H9 (cell line): Measurements from ENCODE around the gene SPEG. TPM values are rescaled to one million over a fixed set of nuclear protein-coding genes. Genes with fewer than 3 reads are reported as not detected.
A peak's percentile ranks its signal among the peaks of the same experiment; 100 is the strongest.

Experiments
- DNase-seq: peaks from one replicate; pipeline ENCODE4 v3.0.0-alpha.2; 2017
- H2AFZ ChIP-seq: one replicate; pipeline ENCODE4 v1.6.1; 2013; ENCODE audit warnings: mild to moderate bottlenecking, low read length, control low read depth, moderate library complexity
- H2AK5ac ChIP-seq: 2 replicates; pipeline ENCODE4 v1.6.1; 2013; ENCODE audit warnings: low read length, control low read depth, mixed read lengths; ENCODE audit not compliant: insufficient read length
- H2BK120ac ChIP-seq: one replicate; pipeline ENCODE4 v1.6.1; 2013; ENCODE audit warnings: low read depth, mild to moderate bottlenecking, low read length, control low read depth, inconsistent platforms; ENCODE audit not compliant: poor library complexity, severe bottlenecking
- H2BK12ac ChIP-seq: 2 replicates; pipeline ENCODE4 v1.6.1; 2013; ENCODE audit warnings: low read length, control low read depth, mixed read lengths, low read depth; ENCODE audit not compliant: insufficient read length
- H2BK15ac ChIP-seq: 2 replicates; pipeline ENCODE4 v1.6.1; 2013; ENCODE audit warnings: low read depth, low read length, control low read depth
- H2BK20ac ChIP-seq: one replicate; pipeline ENCODE4 v1.6.1; 2013; ENCODE audit warnings: low read depth, mild to moderate bottlenecking, low read length, control low read depth, inconsistent platforms; ENCODE audit not compliant: poor library complexity, severe bottlenecking
- H2BK5ac ChIP-seq: 2 replicates; pipeline ENCODE4 v1.6.1; 2013; ENCODE audit warnings: low read length, control low read depth, mixed read lengths; ENCODE audit not compliant: insufficient read length
- H3K14ac ChIP-seq: 2 replicates; pipeline ENCODE4 v1.6.1; 2013; ENCODE audit warnings: low read length, control low read depth; ENCODE audit not compliant: insufficient read depth
- H3K18ac ChIP-seq: 2 replicates; pipeline ENCODE4 v1.6.1; 2013; ENCODE audit warnings: low read depth, mild to moderate bottlenecking, mixed read lengths, low read length, control low read depth; ENCODE audit not compliant: insufficient read length
- H3K23ac ChIP-seq: 2 replicates; pipeline ENCODE4 v1.6.1; 2013; ENCODE audit warnings: low read length, control low read depth, mixed read lengths, low read depth; ENCODE audit not compliant: insufficient read length
- H3K23me2 ChIP-seq: 2 replicates; pipeline ENCODE4 v1.6.1; 2013; ENCODE audit warnings: low read depth, mild to moderate bottlenecking, mixed read lengths, low read length, control low read depth; ENCODE audit not compliant: insufficient read length, poor library complexity, severe bottlenecking
- H3K27ac ChIP-seq: 2 replicates; pipeline ENCODE4 v1.5.1; 2013; ENCODE audit warnings: low read length, control low read depth, mixed read lengths, low read depth; ENCODE audit not compliant: insufficient read length
- H3K27me3 ChIP-seq: 2 replicates; pipeline ENCODE4 v1.6.1; 2013; ENCODE audit warnings: low read length, control low read depth, inconsistent platforms; ENCODE audit not compliant: insufficient read depth
- H3K4ac ChIP-seq: 2 replicates; pipeline ENCODE4 v1.6.1; 2013; ENCODE audit warnings: low read depth, mild to moderate bottlenecking, control low read depth, inconsistent platforms, low read length, moderate library complexity
- H3K4me1 ChIP-seq: 2 replicates; pipeline ENCODE4 v1.6.1; 2013; ENCODE audit warnings: low read length, control low read depth, inconsistent platforms; ENCODE audit not compliant: insufficient read depth
- H3K4me2 ChIP-seq: 2 replicates; pipeline ENCODE4 v1.6.1; 2013; ENCODE audit warnings: low read length, control low read depth, mixed read lengths; ENCODE audit not compliant: insufficient read length, insufficient read depth
- H3K56ac ChIP-seq: 2 replicates; pipeline ENCODE4 v1.6.1; 2013; ENCODE audit warnings: low read depth, mild to moderate bottlenecking, mixed read lengths, low read length, control low read depth; ENCODE audit not compliant: insufficient read length
- H3K79me1 ChIP-seq: 2 replicates; pipeline ENCODE4 v1.6.1; 2013; ENCODE audit warnings: low read depth, mild to moderate bottlenecking, moderate library complexity, low read length, control low read depth, inconsistent platforms; ENCODE audit not compliant: insufficient read depth, poor library complexity, severe bottlenecking
- H3K79me2 ChIP-seq: 2 replicates; pipeline ENCODE4 v1.6.1; 2013; ENCODE audit warnings: low read length, control low read depth, inconsistent platforms; ENCODE audit not compliant: insufficient read depth
- H3K9ac ChIP-seq: 2 replicates; pipeline ENCODE4 v1.6.1; 2013; ENCODE audit warnings: low read length, control low read depth, mixed read lengths; ENCODE audit not compliant: insufficient read length; ENCODE audit errors: extremely low read depth
- H3K9me3 ChIP-seq: one replicate; pipeline ENCODE4 v1.6.1; 2013; ENCODE audit warnings: low read depth, low read length, inconsistent platforms; ENCODE audit not compliant: control insufficient read depth
- H3T11ph ChIP-seq: one replicate; pipeline ENCODE4 v1.6.1; 2013; ENCODE audit warnings: mild to moderate bottlenecking, low read length, control low read depth, inconsistent platforms
- H4K20me1 ChIP-seq: one replicate; pipeline ENCODE4 v1.6.1; 2013; ENCODE audit not compliant: control insufficient read depth, insufficient read length, insufficient read depth
- H4K5ac ChIP-seq: 2 replicates; pipeline ENCODE4 v1.6.1; 2013; ENCODE audit warnings: low read depth, mild to moderate bottlenecking, mixed read lengths, low read length, control low read depth; ENCODE audit not compliant: insufficient read length
- H4K8ac ChIP-seq: replicated peaks from 2 replicates; pipeline ENCODE4 v1.6.1; 2013; ENCODE audit warnings: low read length, control low read depth, mixed read lengths, low read depth; ENCODE audit not compliant: insufficient read length
- H4K91ac ChIP-seq: 2 replicates; pipeline ENCODE4 v1.6.1; 2013; ENCODE audit warnings: low read depth, mild to moderate bottlenecking, moderate library complexity, mixed read lengths, low read length, control low read depth; ENCODE audit not compliant: insufficient read length
- H3K27ac Mint-ChIP-seq, 3 experiments: 2 replicates in 2 of 3; 3 replicates in 1 of 3; pipeline ENCODE4 v1.8.0; 2020 to 2021; ENCODE audit warnings: mixed read lengths in 3 of 3, mild to moderate bottlenecking in 1 of 3, moderate library complexity in 1 of 3
- H3K27me3 Mint-ChIP-seq: 2 replicates; pipeline ENCODE4 v1.8.0; 2021; ENCODE audit warnings: low read depth, mild to moderate bottlenecking, moderate library complexity, mixed read lengths
- H3K36me3 Mint-ChIP-seq, 3 experiments: 2 replicates in 2 of 3; 3 replicates in 1 of 3; pipeline ENCODE4 v1.8.0; 2020 to 2021; ENCODE audit warnings: low read depth in 3 of 3, mixed read lengths in 3 of 3; ENCODE audit not compliant: insufficient read depth in 1 of 3
- H3K4me1 Mint-ChIP-seq, 2 experiments: 2 replicates each; pipeline ENCODE4 v1.8.0; 2020; ENCODE audit warnings: mixed read lengths in 2 of 2
- H3K4me3 Mint-ChIP-seq, 2 experiments: 2 replicates in 1 of 2; 3 replicates in 1 of 2; pipeline ENCODE4 v1.8.0; 2020 to 2021; ENCODE audit warnings: mild to moderate bottlenecking in 2 of 2, mixed read lengths in 2 of 2, moderate library complexity in 1 of 2
- H3K9me3 Mint-ChIP-seq, 2 experiments: 2 replicates in 1 of 2; 3 replicates in 1 of 2; pipeline ENCODE4 v1.8.0; 2020; ENCODE audit warnings: mild to moderate bottlenecking in 2 of 2, mixed read lengths in 2 of 2, moderate library complexity in 1 of 2
- CTCF ChIP-seq: fragments of 200-600 bp; sonication (generic); conservative IDR thresholded peaks from 3 replicates; pipeline ENCODE4 v1.8.0; 2021; ENCODE audit warnings: antibody characterized with exemption, mild to moderate bottlenecking
- WGBS: extraction: QIAGEN DNeasy Blood & Tissue Kit; methylation state at CpG from one replicate; pipeline ENCODE4 v1.1.7; 2013; ENCODE audit warnings: missing lambda C conversion rate, low lambda C conversion rate, mixed read lengths; ENCODE audit not compliant: insufficient read length; ENCODE audit errors: extremely low coverage; 5-methylcytosine and 5-hydroxymethylcytosine counted together
- total RNA-seq: library from RNA; stranded (reverse); gene quantifications from 2 replicates; pipeline ENCODE4 v1.2.1, GENCODE V29; 2021

The SPEG gene
- total RNA-seq, 1 experiment from 2014 or later: 23.7 TPM

DNA sequence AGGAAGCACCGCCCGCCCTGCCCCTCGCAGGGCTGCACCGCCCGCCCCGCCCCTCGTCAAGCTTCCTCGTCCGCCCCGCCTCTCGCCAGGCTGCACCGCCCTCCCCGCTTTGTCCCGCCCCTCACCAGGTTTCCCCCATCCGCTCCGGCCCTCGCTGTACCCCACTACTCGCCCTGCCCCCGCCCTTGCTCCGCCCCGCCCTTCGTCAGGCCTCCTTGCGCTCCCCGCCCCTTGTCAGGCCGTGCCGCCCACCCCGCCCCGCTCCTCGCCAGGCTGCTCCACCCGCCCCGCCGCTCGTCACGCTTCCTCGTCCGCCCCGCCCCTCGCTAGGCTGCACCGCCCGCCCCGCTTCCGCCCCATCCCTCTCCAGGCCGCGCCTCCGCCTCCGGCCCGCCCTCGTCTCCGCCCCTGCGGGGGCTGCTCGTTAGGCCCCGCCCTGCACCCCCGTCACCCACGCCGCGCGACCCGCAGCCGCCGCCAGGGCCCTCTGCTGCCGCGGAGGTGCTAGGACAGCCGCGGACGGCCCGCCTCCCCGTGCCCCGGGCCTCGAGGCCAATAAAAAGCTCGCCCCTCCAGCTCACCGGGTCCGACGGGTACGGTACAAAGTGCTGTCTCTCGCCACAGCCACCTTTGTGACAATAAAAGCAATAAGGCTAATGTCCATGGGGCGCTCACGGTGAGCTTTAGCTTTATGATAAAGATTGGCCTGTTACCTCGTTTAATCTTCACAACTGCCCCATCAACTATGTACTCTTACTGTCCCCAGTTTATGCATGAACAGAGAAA is 46.3 kb upstream of the SPEG start:
- peak; percentile 63 for TF ChIP-seq CTCF
- H3K27me3 ChIP-seq: no peaks in the 10 kb centered on the region
- no peak overlapping the region for H3K4ac ChIP-seq
- H3K4me1 Mint-ChIP-seq: peaks cover 12 to 19% of the 10 kb centered on the region in 2 experiments
- H3K36me3 Mint-ChIP-seq: peaks cover 21 to 31% (median 27%) of the 10 kb centered on the region in 3 experiments; a peak in 6 of 7 replicates
- H3K27ac Mint-ChIP-seq: peak overlapping the region in 1 of 3 experiments; percentile 48; a peak in 1 of 7 replicates
- H3K9me3 ChIP-seq: no peaks in the 10 kb centered on the region
- no peak overlapping the region for H2BK5ac ChIP-seq
- no peak overlapping the region for H2BK120ac ChIP-seq
- no peak overlapping the region for H2AK5ac ChIP-seq
- H2BK15ac ChIP-seq: no peak overlapping the region
- no peak overlapping the region for H2BK12ac ChIP-seq
- peak overlapping the region; percentile 80 to 95 for H3K4me3 Mint-ChIP-seq
- H3K23ac ChIP-seq: no peak overlapping the region
- H2BK20ac ChIP-seq: no peak overlapping the region
- peak; percentile 96 for DNase-seq
- no peak overlapping the region for H3K14ac ChIP-seq
- H3K9ac ChIP-seq: no peak overlapping the region
- WGBS: no CpG with 5 or more reads among the region's 78 CpGs
- H3T11ph ChIP-seq: no peak overlapping the region
- peak overlapping the region; percentile 50 for H3K4me2 ChIP-seq
- H3K79me1 ChIP-seq: no peaks in the 10 kb centered on the region
- no peaks in the 10 kb centered on the region for H3K4me1 ChIP-seq
- no peak overlapping the region for H4K91ac ChIP-seq
- no peak overlapping the region for H4K5ac ChIP-seq
- H4K8ac ChIP-seq: no peak overlapping the region
- H2AFZ ChIP-seq: no peak overlapping the region
- no peaks in the 10 kb centered on the region for H3K79me2 ChIP-seq
- H4K20me1 ChIP-seq: no peaks in the 10 kb centered on the region
- H3K27me3 Mint-ChIP-seq: peaks cover 3% of the 10 kb centered on the region; the same call in 1 of the 2 replicates
- H3K18ac ChIP-seq: peak overlapping the region; percentile 52
- H3K9me3 Mint-ChIP-seq: no peaks in the 10 kb centered on the region; a peak in 1 of 5 replicates
- H3K23me2 ChIP-seq: peaks cover 7% of the 10 kb centered on the region
- no peak overlapping the region for H3K56ac ChIP-seq
- H3K27ac ChIP-seq: no peak overlapping the region
